ENCODE measurements around the gene SLC2A4. TPM values are rescaled to one million over a fixed set of nuclear protein-coding genes. Genes with fewer than 3 reads are reported as not detected.

Gene SLC2A4
- total and polyA plus RNA-seq, 2 experiments from 2014 or later, result 6.3 to 13.6 TPM

- H3K9me3 Mint-ChIP-seq, result peaks cover 4% of the 10 kb centered on the region; the same call in 1 of the 3 replicates
- peak within 1 kb of the TSS; percentile 91 for H3K27ac ChIP-seq (ENCODE audit: low read depth)
- H3K27me3 Mint-ChIP-seq (ENCODE audit: insufficient read depth, low read depth, poor library complexity), result peaks cover 31% of the 10 kb centered on the region
Measured at GRCh38 chr17:7314719-7315569, 33.4 kb downstream of the SLC2A4 start, which contains the start of gene GPS2. GPS2 (minus strand) TSS chr17:7315360; CDS start chr17:7315052, 308 bp downstream.

More at GRCh38 chr17:7314719-7315569, 33.4 kb downstream of the SLC2A4 start, which contains the start of gene GPS2:
- Histone ChIP-seq H3K4me3 (peak within 1 kb of the TSS; percentile 94), H3K27me3 (ENCODE audit: insufficient read depth) (no peaks in the 10 kb centered on the region), H2AFZ (peak within 1 kb of the TSS; percentile 72; the same call in 1 of the 2 replicates), H3K4me2 (peak within 1 kb of the TSS; percentile 99), H3F3A (replicated peaks; ENCODE audit: low read depth) (peaks cover 65% of the 10 kb centered on the region), H4K20me1 (replicated peaks; ENCODE audit: insufficient read depth) (peaks cover 32% of the 10 kb centered on the region), H3K4me1 (ENCODE audit: insufficient read depth) (peaks cover 17% of the 10 kb centered on the region; the same call in 1 of the 2 replicates), H3K36me3 (ENCODE audit: insufficient read depth) (peaks cover 39% of the 10 kb centered on the region), H3K79me2 (replicated peaks; ENCODE audit: insufficient read depth) (peaks cover 24% of the 10 kb centered on the region), H3K9me2 (ENCODE audit: insufficient read depth) (no peaks in the 10 kb centered on the region)
- peaks cover 78% of the 10 kb centered on the region for H3K36me3 Mint-ChIP-seq (ENCODE audit: low read depth)
- TF ChIP-seq ZNF462 (CRISPR knock-in tag; IDR thresholded peaks at IDR 0.05), result no peak
- no peak for TF ChIP-seq CTCF (conservative IDR thresholded peaks at IDR 0.05; ENCODE audit: low read depth in 2 of 2)
- TF ChIP-seq ETS1 (IDR thresholded peaks at IDR 0.05), result peak; percentile 93
- no peak for TF ChIP-seq ZNF114 (CRISPR knock-in tag; IDR thresholded peaks at IDR 0.05)
- TF ChIP-seq CREB1 (CRISPR knock-in tag; IDR thresholded peaks at IDR 0.05; ENCODE audit: low read depth), result peak; percentile 94
- no peak for TF ChIP-seq EZH2 (IDR thresholded peaks at IDR 0.05; ENCODE audit: low read depth, unreplicated experiment)
- no peak for TF ChIP-seq STAT1 (IDR thresholded peaks at IDR 0.05; ENCODE audit: unreplicated experiment)
- TF ChIP-seq JUNB (IDR thresholded peaks at IDR 0.05; ENCODE audit: unreplicated experiment), result no peak
- TF ChIP-seq EZH2phosphoT487 (IDR thresholded peaks at IDR 0.05; ENCODE audit: unreplicated experiment), result no peak
- peak; percentile 71 for TF ChIP-seq REST (IDR thresholded peaks at IDR 0.05; ENCODE audit: unreplicated experiment)
- peak; percentile 83 for TF ChIP-seq POLR2AphosphoS5 (IDR thresholded peaks at IDR 0.05; ENCODE audit: low read depth)
- no peak for TF ChIP-seq NANOG (IDR thresholded peaks at IDR 0.05; ENCODE audit: borderline replicate concordance)
- TF ChIP-seq ZNF331 (CRISPR knock-in tag; IDR thresholded peaks at IDR 0.05; ENCODE audit: low read depth), result no peak
- H3K4me3 Mint-ChIP-seq, result peak within 1 kb of the TSS; percentile 87
- ATAC-seq (peak; percentile 76), DNase-seq (ENCODE audit: low spot score) (peak; percentile 95)
- H3K27ac Mint-ChIP-seq, result peak within 1 kb of the TSS; percentile 91
- peaks cover 44% of the 10 kb centered on the region for H3K4me1 Mint-ChIP-seq

All from GM23338 (cell line).